ENCODE measurements around the gene BHLHE40.
"Not testable (repeated sequence)": the region's sequence is repeated elsewhere in the genome, so short reads cannot be mapped to it uniquely, and the experiment has no call there.

The BHLHE40 gene

DNA sequence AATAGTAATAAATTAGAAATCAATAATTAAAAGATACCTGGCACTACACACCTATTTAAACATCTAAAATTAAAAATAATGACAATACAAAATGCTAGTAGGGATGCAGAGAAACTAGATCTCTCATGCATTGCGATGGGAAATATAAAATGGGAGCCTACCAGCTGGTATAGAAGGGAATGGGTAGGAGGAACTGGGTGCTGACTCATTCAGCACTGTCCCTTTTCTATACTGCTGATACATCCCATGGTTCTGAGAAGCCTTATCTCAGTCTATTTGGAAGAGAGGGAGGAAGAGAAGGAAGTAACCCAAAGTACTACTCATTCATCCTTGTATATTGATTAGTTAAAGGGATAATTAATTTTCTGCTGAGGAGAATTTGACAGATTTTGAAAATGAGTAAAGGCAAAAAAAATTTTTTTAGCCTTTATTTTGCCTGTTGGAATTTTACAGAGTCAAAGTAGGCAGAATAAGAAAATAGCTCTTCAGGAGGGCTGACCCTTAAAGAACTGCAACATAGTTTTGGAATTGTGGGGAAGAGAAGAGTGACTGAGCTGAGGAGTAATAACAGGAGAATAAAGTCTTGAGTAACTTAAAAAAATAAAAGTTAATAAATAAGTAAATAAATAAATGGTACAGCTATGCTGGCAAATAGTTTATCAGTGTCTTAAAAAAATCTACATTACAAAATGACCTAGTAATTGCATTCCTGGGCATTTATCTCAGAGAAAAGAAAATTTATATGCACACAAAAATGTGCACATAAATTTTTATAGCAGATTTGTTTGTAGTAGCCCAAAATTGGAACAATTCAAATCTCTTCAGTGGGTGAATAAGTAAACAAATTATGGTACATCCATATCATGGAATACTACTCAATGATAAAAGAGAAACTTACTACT lies 15.3 kb upstream of the BHLHE40 start:
- no peak for DNase-seq

- DNase-seq, result not testable (repeated sequence)
These were observed 13.2 kb upstream of the BHLHE40 start for GRCh38 chr3:4966006-4966405.

- DNase-seq, result not testable (repeated sequence)
These were observed 11.6 kb upstream of the BHLHE40 start for GRCh38 chr3:4967683-4968082.

- DNase-seq, result not testable (repeated sequence)
These were observed 7.8 kb upstream of the BHLHE40 start for GRCh38 chr3:4971437-4971836.

DNA sequence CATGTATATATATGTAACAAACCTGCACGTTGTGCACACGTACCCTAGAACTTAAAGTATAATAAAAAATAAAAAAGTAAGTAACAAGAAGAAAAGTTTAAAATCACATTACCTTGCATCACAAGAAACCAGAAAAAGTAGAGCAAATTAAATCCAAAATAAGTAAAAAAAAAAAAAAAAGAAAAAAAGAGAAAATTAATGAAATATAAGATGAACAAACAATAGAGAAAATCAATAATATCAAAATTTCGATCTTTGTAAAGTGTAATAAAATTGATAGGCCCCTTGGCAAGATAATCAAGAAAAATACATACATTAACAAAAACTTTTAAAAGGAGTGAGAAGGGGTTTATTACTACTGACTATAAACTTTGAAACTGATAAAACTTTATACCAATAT lies 7.4 kb upstream of the BHLHE40 start:
- no peak for DNase-seq

GRCh38 chr3:4972652-4973643 lies 6.3 kb upstream of the BHLHE40 start:
- DNase-seq, result no peak

GRCh38 chr3:4974154-4974553 lies 5.1 kb upstream of the BHLHE40 start:
- DNase-seq, result no peak

GRCh38 chr3:4976109-4976508 lies 3.1 kb upstream of the BHLHE40 start:
- no peak for DNase-seq

DNA sequence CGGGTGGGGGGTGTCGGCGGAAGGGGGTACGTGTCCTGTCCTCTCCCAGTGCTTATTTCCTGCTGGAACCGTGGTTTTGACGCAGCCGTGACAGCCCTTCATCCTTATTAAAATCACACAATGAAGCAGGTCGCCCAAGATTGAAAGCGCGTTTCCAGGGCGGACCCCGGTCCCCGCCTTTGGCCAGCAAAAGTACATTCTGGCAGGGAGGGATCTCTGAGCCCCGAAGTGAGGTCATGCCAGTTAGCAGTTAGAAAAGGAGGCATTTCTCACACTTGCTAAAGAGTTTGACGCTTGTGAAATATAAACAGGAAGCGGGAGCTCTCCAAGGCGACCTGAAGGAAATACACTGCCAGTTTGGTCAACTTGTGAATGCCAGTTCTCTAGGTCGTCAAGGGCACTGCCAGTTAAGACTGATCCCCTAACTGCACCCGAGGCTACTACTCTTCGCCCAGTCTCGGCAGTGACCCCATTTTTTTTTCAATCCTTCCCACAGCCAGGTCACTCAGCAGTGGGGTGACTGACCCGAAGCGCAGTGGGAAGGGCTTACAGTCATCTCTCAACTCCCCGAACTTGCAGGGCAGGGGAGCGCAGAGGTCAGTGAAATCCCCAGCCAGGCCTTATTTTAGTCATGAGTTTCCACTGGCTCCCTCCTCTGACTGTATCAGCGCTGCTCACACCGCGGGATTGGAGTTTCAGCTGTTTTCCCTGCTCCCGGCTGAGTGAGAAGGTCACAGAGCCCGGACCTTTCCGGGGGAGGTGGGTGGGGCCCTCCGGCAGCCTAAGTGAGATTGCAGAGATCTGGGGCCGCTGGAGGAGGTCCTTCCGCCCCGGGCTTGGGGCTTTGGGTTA lies 2.0 kb upstream of the BHLHE40 start:
- DNase-seq, result peak; percentile 35

- DNase-seq, result no peak
These were observed 1.4 kb upstream of the BHLHE40 start for GRCh38 chr3:4977853-4978203.

DNA sequence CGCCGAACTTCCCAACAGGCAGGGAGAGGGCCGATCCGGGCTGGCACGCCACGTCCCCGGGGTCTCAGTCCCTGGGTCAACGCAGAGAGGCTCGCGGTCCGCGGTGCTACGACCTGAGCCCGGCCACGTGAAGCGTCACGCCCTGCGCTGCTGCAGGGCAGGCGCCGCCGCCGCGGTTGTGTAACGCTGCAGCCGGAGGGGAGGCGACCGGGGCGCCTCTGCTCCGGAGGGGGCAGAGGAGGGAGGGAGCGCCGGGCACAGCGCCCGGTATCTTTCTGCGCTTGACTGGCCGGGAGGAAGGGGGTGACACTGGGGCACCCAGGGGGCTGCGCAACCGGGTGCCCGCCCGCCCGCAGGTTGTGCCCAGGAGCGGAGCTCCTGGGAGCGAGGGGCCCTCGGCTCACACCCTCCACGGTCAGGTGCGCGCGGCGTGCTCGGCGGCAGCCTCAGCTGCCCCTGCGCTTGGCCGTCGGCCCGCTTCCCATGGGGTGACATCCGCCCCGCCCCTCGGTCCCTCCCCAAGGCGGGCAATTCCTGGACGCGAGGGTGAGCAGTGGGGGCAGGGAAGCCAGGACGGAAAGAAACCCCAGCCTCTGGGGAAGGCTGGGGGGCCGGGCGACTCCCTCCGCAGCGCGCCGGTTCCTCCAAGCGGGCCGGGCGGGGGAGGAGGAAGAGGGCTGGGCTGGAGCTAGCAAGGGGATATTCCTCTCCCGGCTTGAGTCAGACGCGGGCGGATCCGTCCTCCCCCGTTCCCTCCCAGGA lies 852 bp upstream of the BHLHE40 start:
- peak; percentile 95 for DNase-seq

DNA sequence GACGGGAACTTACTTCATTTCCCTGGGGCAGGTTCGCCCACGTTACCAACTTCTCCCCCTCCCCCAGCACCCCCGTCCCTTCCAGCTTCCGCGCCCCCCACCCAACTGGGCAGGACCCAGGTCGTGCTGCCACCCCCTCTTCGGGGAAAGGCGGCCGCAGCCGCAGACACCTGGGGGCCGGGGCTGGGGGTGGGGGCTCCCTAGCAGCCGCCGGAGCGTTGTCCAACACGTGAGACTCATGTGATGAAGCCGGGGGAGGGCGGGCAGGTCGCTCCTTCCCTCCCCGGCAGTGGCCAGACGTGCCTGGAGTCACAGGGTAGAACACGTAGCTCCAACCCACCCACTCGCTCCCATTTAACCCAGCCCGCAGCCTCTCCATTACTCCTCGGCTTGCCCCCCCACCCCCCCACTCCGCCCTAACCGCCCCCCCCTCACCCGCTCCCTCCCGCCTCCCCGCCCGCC lies 240 bp upstream of the BHLHE40 start:
- peak; percentile 95 for DNase-seq

DNA sequence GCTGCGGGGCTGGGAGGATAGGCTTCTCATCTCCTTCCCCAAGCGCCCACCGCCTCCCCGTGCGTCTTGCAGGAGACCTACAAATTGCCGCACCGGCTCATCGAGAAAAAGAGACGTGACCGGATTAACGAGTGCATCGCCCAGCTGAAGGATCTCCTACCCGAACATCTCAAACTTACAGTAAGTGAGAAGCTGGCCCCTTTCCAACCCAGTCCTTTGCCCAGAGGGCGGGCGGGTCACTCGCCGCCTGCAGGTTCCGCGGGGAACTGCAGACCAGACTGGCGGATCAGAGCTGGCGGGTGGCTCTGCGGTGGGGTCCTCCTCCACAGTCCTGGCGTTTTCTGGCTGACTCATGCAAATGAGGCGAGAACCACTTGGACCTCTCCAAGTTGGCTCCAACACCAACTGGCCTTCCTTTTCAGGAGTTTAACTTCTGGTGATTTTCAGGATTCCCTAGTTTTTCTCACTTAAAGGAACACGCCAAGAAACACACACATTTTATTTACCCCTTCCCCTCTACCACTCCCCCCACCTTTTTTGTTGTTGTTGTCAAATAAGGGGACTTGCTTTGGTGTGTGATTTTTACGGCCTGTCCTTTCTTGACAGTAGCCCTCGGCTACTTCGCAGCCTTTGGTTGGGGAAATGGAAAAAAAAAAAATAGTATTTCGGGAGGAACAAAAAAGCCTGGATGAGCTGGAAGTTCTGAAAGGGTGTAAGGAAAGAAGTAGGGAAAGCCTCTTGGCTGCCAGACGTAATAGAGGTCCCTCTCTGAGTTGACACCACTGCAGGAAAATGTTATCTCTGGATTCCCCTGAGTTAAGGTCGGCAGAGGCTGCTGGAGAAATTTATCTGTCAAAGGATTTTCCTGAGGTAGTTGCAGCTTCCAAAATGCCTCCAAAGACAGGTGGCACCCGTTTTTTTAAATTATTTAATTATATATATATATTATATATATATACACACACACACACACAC lies 1.3 kb downstream of the BHLHE40 start:
- DNase-seq, result peak; percentile 78

- DNase-seq, result no peak
These were observed 2.0 kb downstream of the BHLHE40 start for GRCh38 chr3:4981294-4981664.

DNA sequence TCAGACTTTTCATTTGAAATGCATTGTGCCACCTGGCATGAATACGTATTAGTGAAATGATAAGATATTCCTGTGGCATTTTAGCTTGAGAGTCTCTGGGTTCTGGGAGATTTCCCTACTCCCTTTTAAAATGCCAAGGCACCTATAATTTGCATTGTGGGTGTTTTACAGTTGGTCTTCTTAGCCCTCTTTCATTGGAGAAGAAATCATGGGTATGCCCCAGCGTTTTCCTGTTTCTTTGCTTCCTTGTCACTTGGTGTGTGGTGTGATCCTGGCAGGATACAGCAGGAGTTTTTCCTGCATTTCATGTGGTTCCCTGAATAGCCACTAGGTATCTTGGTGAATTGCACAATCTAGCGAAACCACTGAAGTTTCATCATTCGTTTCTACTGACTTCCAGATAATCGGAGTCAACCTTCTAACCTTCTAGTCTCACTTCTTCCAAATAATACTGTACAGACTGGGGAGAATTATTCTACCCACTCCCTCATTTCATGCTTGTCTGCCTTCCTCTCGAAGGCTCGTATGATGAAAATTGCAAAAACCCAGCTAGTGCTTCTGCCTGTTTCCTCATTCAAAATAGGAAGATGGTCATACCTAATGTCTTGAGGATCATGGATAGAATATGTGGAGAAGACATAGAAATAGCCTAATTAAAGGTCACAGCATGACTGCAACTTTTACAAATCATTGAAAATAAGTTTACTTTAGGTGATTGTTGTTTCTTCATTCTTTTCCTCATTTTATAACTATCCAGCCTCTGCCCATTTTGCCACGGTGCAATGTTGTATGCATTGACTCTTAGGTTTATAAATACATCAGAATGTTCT lies 2.6 kb downstream of the BHLHE40 start:
- no peak for DNase-seq

GRCh38 chr3:4982773-4983738 lies 3.8 kb downstream of the BHLHE40 start:
- DNase-seq, result no peak

GRCh38 chr3:4983739-4984510 lies 4.7 kb downstream of the BHLHE40 start:
- DNase-seq, result no peak

- no peak for DNase-seq
These were observed 5.3 kb downstream of the BHLHE40 start for GRCh38 chr3:4984511-4984864.

All from GOT3 (cell line).